ENCODE data around the gene DLGAP1. TPM values are rescaled to one million over a fixed set of nuclear protein-coding genes. Genes with fewer than 3 reads are reported as not detected.

The DLGAP1 gene
- total RNA-seq, 1 donor from 2014 or later: 80.2 TPM

DNA sequence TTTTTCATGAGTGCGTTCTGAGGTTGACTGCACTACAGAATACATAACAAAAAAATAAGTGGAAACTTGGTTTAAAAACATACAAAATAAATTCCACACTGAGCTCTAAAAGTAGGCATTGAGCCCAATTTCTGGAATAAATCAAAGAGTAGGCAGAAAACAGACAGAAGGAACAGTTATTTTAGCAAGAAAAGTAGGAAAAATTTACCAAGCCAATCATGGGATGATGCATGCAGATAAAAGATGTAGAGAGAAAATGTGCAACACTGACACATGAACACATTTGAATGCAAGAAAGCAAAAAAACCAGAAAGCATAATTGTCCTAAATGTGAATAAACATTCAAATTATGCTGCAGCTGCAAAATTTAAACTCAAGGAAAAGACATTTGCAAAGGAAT is 308.3 kb downstream of the DLGAP1 start:
- DNase-seq: no peak

- DNase-seq: no peak
Observed at GRCh38 chr18:4144201-4144600, 310.9 kb downstream of the DLGAP1 start.

DNA sequence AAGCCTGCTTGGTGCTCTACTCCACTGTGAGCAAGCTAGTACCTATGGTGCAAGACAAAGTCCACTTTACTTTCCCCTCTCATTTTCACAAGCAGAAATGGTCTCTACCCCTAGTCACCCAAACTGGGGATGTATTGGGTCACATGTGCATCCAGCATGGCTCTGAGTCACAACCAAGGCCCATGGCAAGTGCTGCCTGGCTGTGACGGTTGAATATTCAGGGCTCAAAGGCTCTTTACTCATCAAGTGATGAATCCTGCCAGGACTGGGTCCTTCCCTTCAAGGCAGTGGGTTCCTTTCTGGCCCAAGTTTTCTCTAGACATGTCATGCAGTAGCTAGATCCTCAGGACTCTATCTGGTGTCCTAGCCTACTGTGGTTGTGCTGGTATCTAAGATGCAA is 311.5 kb downstream of the DLGAP1 start:
- DNase-seq: no peak

DNA sequence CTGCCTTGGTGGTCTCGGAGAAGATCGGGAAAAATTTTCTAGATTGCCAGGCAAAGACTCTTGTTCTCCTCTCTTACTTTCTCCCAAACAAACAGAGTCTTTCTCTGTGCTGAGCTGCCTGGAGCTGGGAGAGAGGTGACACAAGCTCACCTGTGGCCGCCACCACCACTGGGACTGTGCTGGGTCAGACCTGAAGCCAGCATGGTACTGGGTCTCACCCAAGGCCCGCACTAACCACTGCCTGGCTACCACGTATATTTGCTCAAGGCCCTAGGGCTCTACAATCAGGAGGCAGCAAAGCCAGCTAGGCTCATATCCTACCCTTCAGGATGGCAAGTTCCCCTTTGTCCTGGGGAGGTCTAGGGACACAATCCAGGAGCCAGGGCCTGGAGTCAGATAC is 312.2 kb downstream of the DLGAP1 start:
- no peak for DNase-seq

DNA sequence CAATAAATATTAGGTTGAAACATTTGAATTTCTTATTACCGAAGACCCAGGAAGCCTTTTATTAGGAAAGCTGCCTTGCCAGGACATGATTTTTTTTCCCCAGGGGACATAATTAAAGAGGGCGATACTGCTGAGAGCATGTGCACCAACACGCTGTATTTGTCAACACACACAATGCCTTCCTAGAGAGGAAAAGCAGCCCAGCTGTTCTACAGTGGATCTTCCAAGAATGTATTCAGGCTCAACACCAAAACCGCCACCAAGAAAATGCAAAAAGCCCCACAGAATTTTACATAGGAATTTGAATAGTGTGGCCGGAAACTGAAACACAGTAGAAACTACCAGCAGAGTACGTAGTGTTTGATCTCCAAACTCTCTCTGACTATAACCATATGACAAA is 320.4 kb downstream of the DLGAP1 start:
- DNase-seq: no peak

DNA sequence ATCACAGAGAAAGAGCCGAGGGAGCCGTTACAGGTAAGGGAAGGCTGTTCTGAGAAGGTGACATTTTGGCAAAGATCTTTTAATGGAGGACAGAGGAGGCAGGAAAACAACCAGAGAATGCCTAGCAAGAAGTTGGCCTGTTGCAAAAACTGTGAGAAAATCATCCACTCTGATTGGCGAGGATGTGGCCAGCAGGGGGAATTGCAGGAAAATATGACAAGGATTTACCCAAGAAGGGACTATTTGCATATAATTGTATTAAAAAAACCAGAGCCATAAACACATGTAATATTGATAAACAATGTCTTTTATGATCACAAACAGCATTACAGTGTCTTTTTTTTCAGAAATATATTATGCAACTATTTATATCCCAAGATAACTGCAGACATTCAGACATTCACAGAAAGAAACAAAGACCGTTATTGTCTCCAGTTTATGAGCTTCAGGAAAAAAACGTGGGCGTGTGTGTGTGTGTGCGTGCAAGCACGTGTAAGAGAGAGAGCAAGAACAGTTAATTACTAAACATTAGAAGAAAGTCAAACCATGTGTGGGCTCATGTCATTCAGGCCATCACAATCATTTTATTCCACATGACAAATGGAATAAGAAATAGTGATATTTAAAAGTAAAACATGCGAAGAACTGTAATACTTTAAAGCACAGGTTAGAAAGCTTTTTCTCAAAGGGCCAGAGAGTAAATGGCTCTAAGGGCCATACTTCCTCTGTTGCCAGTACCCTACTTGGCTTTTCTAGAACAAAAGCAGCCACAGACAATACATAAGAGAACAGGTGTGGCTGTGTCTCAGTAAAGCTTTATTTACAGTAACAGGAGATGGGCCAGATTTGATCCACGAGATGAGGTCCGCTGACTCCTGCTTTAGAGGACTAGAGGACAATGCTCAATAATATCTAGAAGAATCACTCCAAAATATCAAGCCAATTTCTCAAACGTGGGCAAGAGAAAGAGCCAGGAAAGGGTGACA is 324.1 kb downstream of the DLGAP1 start:
- no peak for DNase-seq

- DNase-seq: no peak
Observed at GRCh38 chr18:4126939-4127338, 328.2 kb downstream of the DLGAP1 start.

DNA sequence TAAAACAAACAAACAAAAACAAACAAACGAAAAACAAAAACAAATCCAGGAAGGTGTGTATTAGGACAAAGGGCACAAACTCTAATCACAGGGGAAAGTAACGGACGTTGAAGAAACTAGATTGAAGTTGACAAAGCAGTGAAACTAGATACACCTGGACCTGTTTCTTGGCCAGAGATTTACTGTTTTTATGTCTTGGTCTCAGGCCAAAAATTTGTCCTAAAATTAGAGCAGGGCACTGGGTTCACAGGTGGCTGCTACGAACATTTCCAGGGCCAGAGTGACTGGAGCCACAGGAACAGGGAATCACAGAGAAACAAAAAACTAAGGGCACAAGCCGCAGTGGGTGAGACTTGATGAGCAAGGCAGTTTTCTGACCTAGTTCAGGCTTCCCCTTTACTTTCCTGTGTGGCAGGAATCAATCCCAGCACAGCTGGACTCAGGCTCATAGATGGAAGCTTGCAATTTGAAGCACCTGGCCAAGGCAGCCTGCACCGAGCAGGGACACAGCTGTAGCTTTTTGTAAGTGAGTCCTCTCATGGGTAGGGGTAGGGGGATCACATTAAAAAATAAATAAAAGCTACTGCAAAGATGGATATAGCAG is 329.4 kb downstream of the DLGAP1 start:
- DNase-seq: no peak

- DNase-seq: no peak
Observed at GRCh38 chr18:4125224-4125623, 329.9 kb downstream of the DLGAP1 start.

- DNase-seq: no peak
Observed at GRCh38 chr18:4119813-4120212, 335.3 kb downstream of the DLGAP1 start.

DNA sequence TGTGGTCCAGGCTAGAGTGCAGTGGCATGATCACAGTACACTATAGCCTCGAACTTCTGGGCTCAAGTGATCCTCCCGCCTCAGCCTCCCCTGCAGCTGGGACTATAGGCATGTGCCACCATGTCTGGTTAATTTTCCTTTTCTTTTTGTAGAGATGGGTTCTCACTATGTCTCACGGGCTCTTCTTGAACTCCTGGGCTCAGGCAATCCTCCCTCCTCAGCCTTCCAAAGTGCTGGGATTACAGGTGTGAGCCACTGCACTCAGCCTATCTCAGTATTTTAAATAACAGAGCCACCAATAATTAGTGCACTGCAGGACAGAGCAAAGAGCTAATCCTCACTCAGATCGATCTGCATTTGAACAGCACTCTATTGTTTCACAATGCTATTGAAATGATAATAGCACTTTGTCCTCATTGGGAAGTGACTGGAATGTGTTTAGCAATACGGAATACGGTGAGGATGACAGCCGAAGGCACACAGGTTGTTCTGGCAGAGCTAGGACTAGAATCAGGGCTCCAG is 335.9 kb downstream of the DLGAP1 start:
- no peak for DNase-seq

DNA sequence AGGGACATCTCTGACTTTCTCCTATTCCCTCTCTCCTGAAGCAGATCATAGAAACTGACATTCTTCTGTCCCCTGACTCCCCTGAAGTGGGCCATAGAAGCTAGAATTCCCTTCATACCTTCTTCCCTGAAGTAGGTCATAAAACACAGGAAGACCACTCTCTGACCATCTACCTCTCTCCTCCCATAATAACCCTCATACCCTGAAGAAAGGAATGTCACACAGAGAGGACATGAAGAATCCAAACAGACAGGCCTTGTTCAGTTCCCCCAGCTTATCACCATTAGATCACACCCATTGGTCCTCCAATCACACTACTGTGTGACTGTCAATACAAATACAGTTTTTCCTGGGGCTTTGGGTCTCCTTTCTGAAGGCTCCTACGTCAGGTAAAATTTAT is 347.1 kb downstream of the DLGAP1 start:
- no peak for DNase-seq

GRCh38 chr18:4107049-4107467 is 348.0 kb downstream of the DLGAP1 start:
- no peak for DNase-seq

DNA sequence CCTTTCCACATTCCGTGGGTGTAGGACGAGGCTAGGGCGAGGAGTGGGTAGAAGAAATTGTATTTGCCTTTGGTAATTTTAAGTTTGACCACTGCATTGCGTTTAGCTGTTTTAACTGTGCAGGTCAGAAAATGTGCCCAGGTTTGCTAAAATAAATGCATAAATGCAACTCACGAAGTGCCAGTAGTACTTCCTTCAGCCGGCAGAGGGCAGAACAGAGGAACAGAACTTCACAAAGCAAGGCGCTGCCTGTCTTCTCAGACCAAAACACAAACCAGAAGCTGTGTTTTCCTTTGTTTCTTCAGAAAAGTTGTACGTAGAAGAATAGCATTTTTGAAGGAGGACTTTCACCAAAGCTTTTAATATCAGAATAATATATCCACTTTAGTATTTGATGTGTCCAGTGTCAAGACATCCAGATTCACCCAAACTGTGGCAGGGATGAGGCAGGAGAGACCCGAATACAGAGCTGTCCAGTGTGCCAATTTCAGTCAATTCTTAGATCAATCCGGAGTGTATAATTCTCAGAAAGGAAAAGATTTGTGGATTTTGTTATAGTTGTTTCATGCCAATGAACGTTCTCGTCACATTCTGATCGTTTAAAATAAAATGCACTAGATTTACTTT is 348.6 kb downstream of the DLGAP1 start:
- peak; percentile 54 for DNase-seq

- no peak for DNase-seq
Observed at GRCh38 chr18:4102901-4103300, 352.2 kb downstream of the DLGAP1 start.

GRCh38 chr18:4101009-4101408 is 354.1 kb downstream of the DLGAP1 start:
- no peak for DNase-seq

DNA sequence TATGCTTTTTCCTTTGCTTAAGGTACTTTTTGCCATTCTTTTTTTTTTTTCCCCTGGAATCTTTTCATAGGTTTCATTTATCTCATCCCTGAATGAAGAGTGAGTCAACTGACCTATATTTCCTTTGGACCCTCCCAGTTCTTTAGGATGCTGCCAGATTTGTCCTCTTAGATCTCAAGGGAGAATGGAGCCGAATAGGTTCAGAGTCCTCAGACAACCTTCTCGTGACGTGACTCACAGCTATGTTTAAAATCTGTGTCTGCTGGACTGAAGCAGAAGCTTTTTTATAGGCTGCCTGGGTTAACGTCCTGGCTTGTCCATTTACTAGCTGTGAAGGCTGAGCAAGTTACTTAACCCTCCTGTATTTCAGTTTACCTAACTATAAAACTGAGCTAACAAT is 358.6 kb downstream of the DLGAP1 start:
- no peak for DNase-seq

GRCh38 chr18:4093676-4094075 is 361.4 kb downstream of the DLGAP1 start:
- DNase-seq: no peak

- no peak for DNase-seq
Observed at GRCh38 chr18:4084382-4084900, 370.7 kb downstream of the DLGAP1 start.

GRCh38 chr18:4078246-4078645 is 376.9 kb downstream of the DLGAP1 start:
- DNase-seq: no peak

DNA sequence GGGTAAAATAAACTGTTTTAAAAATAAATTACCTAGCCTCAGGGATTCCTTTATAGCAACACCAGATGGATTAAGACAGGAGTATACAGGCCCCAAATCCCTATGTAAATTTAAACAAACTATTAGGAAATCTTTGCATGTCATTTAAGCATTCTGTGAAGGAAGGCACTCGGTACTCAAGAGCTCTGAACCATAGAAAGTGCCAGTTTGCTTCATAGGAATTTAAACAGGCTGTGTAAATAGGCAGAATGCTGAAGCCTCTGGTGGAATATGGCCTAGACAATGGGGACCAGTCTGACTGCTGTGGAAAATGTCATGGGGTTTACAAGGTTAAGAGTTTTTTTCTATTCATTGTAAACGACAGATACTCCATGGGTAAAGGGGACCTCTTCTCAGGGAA is 377.4 kb downstream of the DLGAP1 start:
- DNase-seq: no peak

DNA sequence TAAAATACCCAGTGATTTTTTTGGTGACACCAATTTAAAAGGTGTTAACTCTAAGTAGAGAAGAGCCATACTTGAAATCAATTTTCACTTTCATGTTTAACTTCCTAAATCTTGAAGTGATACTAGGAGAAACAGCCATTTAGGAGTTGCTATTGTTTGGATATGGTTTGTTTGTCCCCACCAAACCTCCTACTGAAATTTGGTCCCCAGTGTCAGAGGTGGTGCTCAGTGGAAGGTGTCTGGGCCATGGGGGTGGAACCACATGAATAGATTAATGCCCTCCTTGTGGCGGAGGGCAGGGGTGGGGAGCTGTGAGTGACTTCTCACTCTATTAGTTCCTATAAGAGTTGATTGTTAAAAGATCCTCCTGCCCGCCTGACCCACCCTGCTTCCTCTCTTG is 377.9 kb downstream of the DLGAP1 start:
- DNase-seq: no peak

DNA sequence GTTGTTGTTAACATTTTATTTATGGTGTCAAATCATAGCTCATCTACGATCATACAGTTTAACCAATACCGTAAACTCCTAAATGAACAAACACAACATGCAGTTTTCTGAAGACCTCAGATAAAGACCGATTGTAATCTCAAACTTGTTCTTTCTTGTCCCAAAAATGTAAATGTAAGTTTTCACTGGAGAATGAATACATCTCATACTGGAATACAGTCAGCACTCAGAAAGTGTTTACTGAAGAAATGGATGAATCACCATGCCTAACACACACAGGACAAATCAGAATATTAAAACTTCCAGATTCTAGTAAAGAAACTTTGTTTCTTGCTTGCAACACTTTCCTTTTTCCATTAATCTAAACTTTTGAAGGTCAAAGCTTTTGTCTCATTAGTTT is 380.5 kb downstream of the DLGAP1 start:
- DNase-seq: no peak

Measured in occipital lobe (tissue), 2 donors.